MM.1S (cell line): ENCODE results near the gene CFAP58.

Experiments
- EZH2 ChIP-seq: fragments of 300-600 bp; sonication (generic); optimal IDR thresholded peaks from 2 replicates; pipeline ENCODE3; 2017; ENCODE audit warnings: low read depth, mild to moderate bottlenecking, antibody characterized with exemption, low read length, mixed read lengths
- EZH2phosphoT487 ChIP-seq: fragments of 300-600 bp; sonication (generic); IDR thresholded peaks from 2 replicates; pipeline ENCODE4 v1.6.1; 2018; ENCODE audit warnings: antibody characterized with exemption, low read length
- TF ChIP-seq, protein P1 (sequence below): fragments of 300-600 bp; sonication (generic); IDR thresholded peaks from 2 replicates; pipeline ENCODE4 v1.5.1; 2016; ENCODE audit warnings: antibody characterized with exemption, low read length, mixed read lengths

DNA sequence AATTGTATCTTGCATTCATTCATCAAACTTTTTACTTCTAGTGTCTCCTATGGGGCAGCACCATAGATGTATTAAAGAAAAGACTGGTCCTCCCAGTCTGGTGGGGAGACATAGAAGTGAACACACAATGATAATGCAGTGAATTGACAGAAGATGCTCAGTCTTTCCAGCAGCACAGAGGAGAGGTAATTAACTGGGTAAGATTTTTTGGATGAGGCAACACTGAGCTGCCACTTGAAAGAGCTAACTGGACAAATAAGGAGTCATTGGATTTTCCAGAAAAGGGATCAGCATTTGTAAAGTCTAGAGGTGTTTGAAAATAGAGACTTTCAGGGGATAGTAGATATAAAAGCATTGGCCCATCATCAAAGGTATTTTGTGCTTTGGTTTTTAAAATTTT, 8.1 kb upstream of the CFAP58 start:
- TF ChIP-seq EZH2 (no peak), EZH2phosphoT487 (no peak)
- TF ChIP-seq, protein P1, sequence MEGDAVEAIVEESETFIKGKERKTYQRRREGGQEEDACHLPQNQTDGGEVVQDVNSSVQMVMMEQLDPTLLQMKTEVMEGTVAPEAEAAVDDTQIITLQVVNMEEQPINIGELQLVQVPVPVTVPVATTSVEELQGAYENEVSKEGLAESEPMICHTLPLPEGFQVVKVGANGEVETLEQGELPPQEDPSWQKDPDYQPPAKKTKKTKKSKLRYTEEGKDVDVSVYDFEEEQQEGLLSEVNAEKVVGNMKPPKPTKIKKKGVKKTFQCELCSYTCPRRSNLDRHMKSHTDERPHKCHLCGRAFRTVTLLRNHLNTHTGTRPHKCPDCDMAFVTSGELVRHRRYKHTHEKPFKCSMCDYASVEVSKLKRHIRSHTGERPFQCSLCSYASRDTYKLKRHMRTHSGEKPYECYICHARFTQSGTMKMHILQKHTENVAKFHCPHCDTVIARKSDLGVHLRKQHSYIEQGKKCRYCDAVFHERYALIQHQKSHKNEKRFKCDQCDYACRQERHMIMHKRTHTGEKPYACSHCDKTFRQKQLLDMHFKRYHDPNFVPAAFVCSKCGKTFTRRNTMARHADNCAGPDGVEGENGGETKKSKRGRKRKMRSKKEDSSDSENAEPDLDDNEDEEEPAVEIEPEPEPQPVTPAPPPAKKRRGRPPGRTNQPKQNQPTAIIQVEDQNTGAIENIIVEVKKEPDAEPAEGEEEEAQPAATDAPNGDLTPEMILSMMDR, result no peak
